Endothelial cell of umbilical vein (primary cell): ENCODE results near the gene THBS1. TPM values are rescaled to one million over a fixed set of nuclear protein-coding genes. Genes with fewer than 3 reads are reported as not detected.

Experiments used
- BruUV-seq: library from RNA; stranded (reverse); fragments of 400-500 nt; replicated peaks from 2 replicates; lab custom pipeline; 2021; lab: Mats Ljungman, UMichigan
- CTCF ChIA-PET: fragments of 300-600, 350-600 bp; sonication (Branson Sonifier 250); formaldehyde crosslinking; loops from one replicate; lab custom pipeline; 2021; ENCODE audit warnings: antibody characterized with exemption, inconsistent platforms; lab: Charles Lee
- POLR2A ChIA-PET: fragments of 300-600, 350-600 bp; sonication (Branson Sonifier 250); formaldehyde crosslinking; loops from one replicate; lab custom pipeline; 2021; ENCODE audit warnings: antibody characterized with exemption, inconsistent platforms; lab: Charles Lee
- DNase-seq: peaks from one replicate; pipeline ENCODE4 v3.0.0-alpha.2; 2011; ENCODE audit warnings: low read depth, low spot score
- FAIRE-seq: peaks from 2 replicates; lab custom pipeline; 2011; peaks lifted over from hg19 to GRCh38; lab: Jason Lieb, UNC
- H2AFZ ChIP-seq: 2 replicates; pipeline ENCODE4 v1.6.0; 2012; ENCODE audit warnings: low read depth, low read length, control low read depth, inconsistent platforms
- H3K27ac ChIP-seq: 2 replicates; pipeline ENCODE4 v1.5.1; 2011; ENCODE audit warnings: low read depth, mild to moderate bottlenecking, control low read depth, low read length, moderate library complexity; ENCODE audit not compliant: insufficient read depth
- H3K27me3 ChIP-seq, 2 experiments: 2 replicates each; pipeline versions ENCODE4 v1.6.0 to v1.6.1; 2011; ENCODE audit warnings: low read length in 2 of 2, mixed read lengths in 1 of 2; ENCODE audit not compliant: control insufficient read depth in 2 of 2, insufficient read depth in 2 of 2
- H3K36me3 ChIP-seq, 2 experiments: 2 replicates in 1 of 2; 3 replicates in 1 of 2; pipeline ENCODE4 v1.5.1; 2011; ENCODE audit warnings: low read length in 2 of 2, mild to moderate bottlenecking in 1 of 2, moderate library complexity in 1 of 2; ENCODE audit not compliant: control insufficient read depth in 2 of 2, insufficient read depth in 2 of 2; ENCODE audit errors: extremely low read depth in 1 of 2
- H3K4me1 ChIP-seq: 3 replicates; pipeline ENCODE4 v1.5.1; 2011; ENCODE audit warnings: mild to moderate bottlenecking, low read length; ENCODE audit not compliant: control insufficient read depth, insufficient read depth; ENCODE audit errors: extremely low read depth
- H3K4me2 ChIP-seq: 2 replicates; pipeline ENCODE4 v1.6.1; 2011; ENCODE audit warnings: low read length, control low read depth, mixed read lengths; ENCODE audit not compliant: insufficient read depth
- H3K4me3 ChIP-seq, 3 experiments: fragments of 200-600 bp in 1 of 3; sonication (generic), shearing (Covaris generic) in 1 of 3; replicated peaks in 1 of 3; 2 replicates each; pipeline ENCODE4 v1.5.1; 2011 to 2016; ENCODE audit warnings: control low read depth in 3 of 3, low read length in 3 of 3, mild to moderate bottlenecking in 2 of 3, inconsistent platforms in 1 of 3, low read depth in 1 of 3, moderate library complexity in 1 of 3; ENCODE audit not compliant: insufficient read depth in 1 of 3
- H3K79me2 ChIP-seq: 2 replicates; pipeline ENCODE4 v1.6.0; 2012; ENCODE audit warnings: low read length, inconsistent platforms; ENCODE audit not compliant: control insufficient read depth, insufficient read depth
- H3K9ac ChIP-seq: replicated peaks from 2 replicates; pipeline ENCODE3; 2011; ENCODE audit warnings: low read length, control low read depth; ENCODE audit not compliant: insufficient read depth; ENCODE audit errors: extremely low read depth
- H3K9me1 ChIP-seq: replicated peaks from 3 replicates; pipeline ENCODE4 v1.6.0; 2011; ENCODE audit warnings: mild to moderate bottlenecking, low read length; ENCODE audit not compliant: control insufficient read depth, insufficient read depth; ENCODE audit errors: extremely low read depth
- H3K9me3 ChIP-seq: replicated peaks from 2 replicates; pipeline ENCODE4 v1.5.1; 2012; ENCODE audit warnings: low read length, inconsistent platforms; ENCODE audit not compliant: control insufficient read depth, insufficient read depth
- H4K20me1 ChIP-seq: replicated peaks from 2 replicates; pipeline ENCODE3; 2011; ENCODE audit warnings: mild to moderate bottlenecking, low read length; ENCODE audit not compliant: control insufficient read depth, insufficient read depth; ENCODE audit errors: extremely low read depth
- FOS ChIP-seq: IDR thresholded peaks from 2 replicates; pipeline ENCODE4 v1.6.1; 2011; ENCODE audit warnings: mild to moderate bottlenecking, low read length, moderate library complexity, borderline replicate concordance; ENCODE audit not compliant: insufficient read depth
- JUN ChIP-seq: IDR thresholded peaks from 2 replicates; pipeline ENCODE4 v1.6.1; 2011; ENCODE audit warnings: borderline replicate concordance, low read depth; ENCODE audit not compliant: insufficient read length, insufficient read depth
- POLR2A ChIP-seq: IDR thresholded peaks from 2 replicates; pipeline ENCODE4 v1.6.1; 2012; ENCODE audit warnings: low read depth, mild to moderate bottlenecking, control low read depth, low read length
- POLR2AphosphoS5 ChIP-seq: IDR thresholded peaks from 2 replicates; pipeline ENCODE4 v1.6.1; 2012; ENCODE audit warnings: low read depth, mild to moderate bottlenecking, control low read depth, low read length, moderate library complexity; ENCODE audit not compliant: insufficient read depth
- dilution Hi-C: fragments of 300-500 bp; cut with MboI; formaldehyde crosslinking; loops from one replicate; pipeline ENCODE4 v1.15.0; 2019; ENCODE audit warnings: low sequenced_read_pairs; ENCODE audit not compliant: extremely low pct_ligation_motif_present
- intact Hi-C: fragments of 100-400 bp; cut with micrococcal nuclease; formaldehyde crosslinking; loops from one replicate; pipeline ENCODE4 v1.10.0; 2022
- polyA plus RNA-seq, 4 experiments: library from polyadenylated mRNA; depleted of rRNA in 3 of 4; stranded (reverse) in 3 of 4; unstranded in 1 of 4; fragments of >200 nt; gene quantifications; 2 replicates each; pipeline versions ENCODE4 v1.2.1 to v1.2.3, GENCODE V29; 2011 to 2012; ENCODE audit warnings: missing spikeins in 1 of 4
- total RNA-seq: library from RNA; stranded (reverse); gene quantifications from 2 replicates; pipeline ENCODE4 v1.2.3, GENCODE V29; 2021

Gene THBS1
- total and polyA plus RNA-seq, 2 donors (not counting 3 experiments of a cell fraction or from before 2014, with no cell fraction given): 6,293 to 8,883 TPM

DNA sequence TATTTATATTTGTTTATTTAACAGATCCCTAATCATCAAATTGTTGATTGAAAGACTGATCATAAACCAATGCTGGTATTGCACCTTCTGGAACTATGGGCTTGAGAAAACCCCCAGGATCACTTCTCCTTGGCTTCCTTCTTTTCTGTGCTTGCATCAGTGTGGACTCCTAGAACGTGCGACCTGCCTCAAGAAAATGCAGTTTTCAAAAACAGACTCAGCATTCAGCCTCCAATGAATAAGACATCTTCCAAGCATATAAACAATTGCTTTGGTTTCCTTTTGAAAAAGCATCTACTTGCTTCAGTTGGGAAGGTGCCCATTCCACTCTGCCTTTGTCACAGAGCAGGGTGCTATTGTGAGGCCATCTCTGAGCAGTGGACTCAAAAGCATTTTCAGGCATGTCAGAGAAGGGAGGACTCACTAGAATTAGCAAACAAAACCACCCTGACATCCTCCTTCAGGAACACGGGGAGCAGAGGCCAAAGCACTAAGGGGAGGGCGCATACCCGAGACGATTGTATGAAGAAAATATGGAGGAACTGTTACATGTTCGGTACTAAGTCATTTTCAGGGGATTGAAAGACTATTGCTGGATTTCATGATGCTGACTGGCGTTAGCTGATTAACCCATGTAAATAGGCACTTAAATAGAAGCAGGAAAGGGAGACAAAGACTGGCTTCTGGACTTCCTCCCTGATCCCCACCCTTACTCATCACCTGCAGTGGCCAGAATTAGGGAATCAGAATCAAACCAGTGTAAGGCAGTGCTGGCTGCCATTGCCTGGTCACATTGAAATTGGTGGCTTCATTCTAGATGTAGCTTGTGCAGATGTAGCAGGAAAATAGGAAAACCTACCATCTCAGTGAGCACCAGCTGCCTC is 14.7 kb downstream of the THBS1 start:
- Histone ChIP-seq H3K9me1 (no peaks in the 10 kb centered on the region), H4K20me1 (no peaks in the 10 kb centered on the region), H3K27me3 (no peaks in the 10 kb centered on the region), H3K36me3 (peaks cover 32 to 48% of the 10 kb centered on the region in 2 experiments), H3K4me3 (no peak overlapping the region), H3K27ac (peak overlapping the region; percentile 1), H3K9me3 (no peaks in the 10 kb centered on the region), H3K9ac (no peak overlapping the region), H3K4me1 (peaks cover 7% of the 10 kb centered on the region), H3K79me2 (no peaks in the 10 kb centered on the region), H3K4me2 (no peak overlapping the region), H2AFZ (no peak overlapping the region)
- dilution Hi-C loops: no loop called here
- BruUV-seq: TSS peak; percentile 26
- CTCF ChIA-PET: interaction anchor here (16.6 kb wide), 1 partner anchor 162 kb away, joined by 379 read pairs; no protein-coding TSS in a partner anchor
- no peak for FAIRE-seq
- intact Hi-C loops: loop anchor here (5.0 kb wide), 1 partner anchor 337 kb away; the partner anchor contains the start of gene EIF2AK4
- peak; percentile 98 for TF ChIP-seq POLR2A
- peak; percentile 72 for TF ChIP-seq POLR2AphosphoS5
- TF ChIP-seq FOS: no peak
- POLR2A ChIA-PET: interaction anchor here (0.9 kb wide), 1 partner anchor 424 kb away, joined by 4 read pairs; no protein-coding TSS in a partner anchor
- peak; percentile 88 for DNase-seq

GRCh38 chr15:39596358-39597051 is 15.6 kb downstream of the THBS1 start:
- ChIA-PET POLR2A (no interaction called here), CTCF (interaction anchor here (16.6 kb wide), 1 partner anchor 161 kb away, joined by 379 read pairs; no protein-coding TSS in a partner anchor)
- H3K27ac ChIP-seq: no peak overlapping the region
- H3K36me3 ChIP-seq: peaks cover 26 to 39% of the 10 kb centered on the region in 2 experiments
- TF ChIP-seq POLR2A: peak; percentile 95
- TF ChIP-seq JUN: no peak
- H3K4me2 ChIP-seq: no peak overlapping the region
- H3K27me3 ChIP-seq: no peaks in the 10 kb centered on the region
- H3K79me2 ChIP-seq: no peaks in the 10 kb centered on the region
- H3K9ac ChIP-seq: no peak overlapping the region
- no TSS peak for BruUV-seq
- H3K4me1 ChIP-seq: peaks cover 7% of the 10 kb centered on the region
- H3K4me3 ChIP-seq: no peak overlapping the region
- dilution Hi-C loops: no loop called here
- intact Hi-C loops: loop anchor here (5.0 kb wide), 1 partner anchor 336 kb away; the partner anchor contains the start of gene EIF2AK4
- no peak overlapping the region for H2AFZ ChIP-seq
- no peak for FAIRE-seq
- no peaks in the 10 kb centered on the region for H3K9me3 ChIP-seq
- H3K9me1 ChIP-seq: no peaks in the 10 kb centered on the region
- H4K20me1 ChIP-seq: no peaks in the 10 kb centered on the region
- DNase-seq: peak; percentile 89
